ENCODE measurements around the gene PIGZ. TPM values are rescaled to one million over a fixed set of nuclear protein-coding genes. Genes with fewer than 3 reads are reported as not detected.

Gene PIGZ
- total and polyA plus RNA-seq, 9 of the 15 experiments (the other 6 are each of a cell fraction or from before 2014, with no cell fraction given): 0.15 to 1.8 (median 0.76) TPM

DNA sequence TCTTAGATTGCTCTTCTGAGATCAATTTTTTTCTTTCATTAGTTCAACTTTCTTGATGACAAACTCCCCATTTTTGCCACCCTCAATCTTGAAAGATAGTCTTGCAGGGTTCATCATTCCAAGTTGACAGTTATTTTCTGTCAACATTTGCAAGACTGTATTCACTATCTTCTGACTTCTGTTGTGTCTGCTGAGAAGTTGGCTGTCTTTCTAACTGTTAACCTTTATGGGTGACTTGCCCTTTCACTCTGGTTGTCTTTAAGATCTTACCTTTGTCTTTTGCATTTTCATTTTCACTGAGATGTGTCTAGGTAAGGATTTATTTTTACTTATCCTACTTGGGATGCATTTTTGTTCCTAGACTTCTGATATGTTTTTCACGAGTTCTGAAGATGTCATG lies 14.6 kb upstream of the PIGZ start (continued):
- TF ChIP-seq, protein P1, sequence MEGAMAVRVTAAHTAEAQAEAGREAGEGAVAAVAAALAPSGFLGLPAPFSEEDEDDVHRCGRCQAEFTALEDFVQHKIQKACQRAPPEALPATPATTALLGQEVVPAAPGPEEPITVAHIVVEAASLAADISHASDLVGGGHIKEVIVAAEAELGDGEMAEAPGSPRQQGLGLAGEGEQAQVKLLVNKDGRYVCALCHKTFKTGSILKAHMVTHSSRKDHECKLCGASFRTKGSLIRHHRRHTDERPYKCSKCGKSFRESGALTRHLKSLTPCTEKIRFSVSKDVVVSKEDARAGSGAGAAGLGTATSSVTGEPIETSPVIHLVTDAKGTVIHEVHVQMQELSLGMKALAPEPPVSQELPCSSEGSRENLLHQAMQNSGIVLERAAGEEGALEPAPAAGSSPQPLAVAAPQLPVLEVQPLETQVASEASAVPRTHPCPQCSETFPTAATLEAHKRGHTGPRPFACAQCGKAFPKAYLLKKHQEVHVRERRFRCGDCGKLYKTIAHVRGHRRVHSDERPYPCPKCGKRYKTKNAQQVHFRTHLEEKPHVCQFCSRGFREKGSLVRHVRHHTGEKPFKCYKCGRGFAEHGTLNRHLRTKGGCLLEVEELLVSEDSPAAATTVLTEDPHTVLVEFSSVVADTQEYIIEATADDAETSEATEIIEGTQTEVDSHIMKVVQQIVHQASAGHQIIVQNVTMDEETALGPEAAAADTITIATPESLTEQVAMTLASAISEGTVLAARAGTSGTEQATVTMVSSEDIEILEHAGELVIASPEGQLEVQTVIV (CRISPR knock-in tag; IDR thresholded peaks at IDR 0.05; ENCODE audit: borderline replicate concordance): no peak
- TF ChIP-seq, protein P2, sequence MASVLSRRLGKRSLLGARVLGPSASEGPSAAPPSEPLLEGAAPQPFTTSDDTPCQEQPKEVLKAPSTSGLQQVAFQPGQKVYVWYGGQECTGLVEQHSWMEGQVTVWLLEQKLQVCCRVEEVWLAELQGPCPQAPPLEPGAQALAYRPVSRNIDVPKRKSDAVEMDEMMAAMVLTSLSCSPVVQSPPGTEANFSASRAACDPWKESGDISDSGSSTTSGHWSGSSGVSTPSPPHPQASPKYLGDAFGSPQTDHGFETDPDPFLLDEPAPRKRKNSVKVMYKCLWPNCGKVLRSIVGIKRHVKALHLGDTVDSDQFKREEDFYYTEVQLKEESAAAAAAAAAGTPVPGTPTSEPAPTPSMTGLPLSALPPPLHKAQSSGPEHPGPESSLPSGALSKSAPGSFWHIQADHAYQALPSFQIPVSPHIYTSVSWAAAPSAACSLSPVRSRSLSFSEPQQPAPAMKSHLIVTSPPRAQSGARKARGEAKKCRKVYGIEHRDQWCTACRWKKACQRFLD (CRISPR knock-in tag; IDR thresholded peaks at IDR 0.05): no peak
- TF ChIP-seq XRCC3 (IDR thresholded peaks at IDR 0.05) (peak; percentile 89), ZNF175 (CRISPR knock-in tag; IDR thresholded peaks at IDR 0.05; ENCODE audit: low read depth) (peak; percentile 95), CBX3 (IDR thresholded peaks at IDR 0.05; ENCODE audit: borderline replicate concordance in 1 of 2, low read length in 2 of 2) (peak in 1 of 2 experiments; percentile 100; a peak in 2 of 3 replicates), NCOA1 (IDR thresholded peaks at IDR 0.05; ENCODE audit: low read depth) (no peak), KDM5B (IDR thresholded peaks at IDR 0.05; ENCODE audit: insufficient replicate concordance, low read depth, low read length) (no peak), NBN (IDR thresholded peaks at IDR 0.05; ENCODE audit: low read depth) (peak; percentile 38; the same call in 1 of the 2 replicates), MIER1 (IDR thresholded peaks at IDR 0.05; ENCODE audit: low read depth) (0 out of 2 replicates have a peak, but pooled peaks have one; percentile 31), ZEB2 (IDR thresholded peaks at IDR 0.05) (peak; percentile 62), NFE2L1 (tag; IDR thresholded peaks at IDR 0.05; ENCODE audit: borderline replicate concordance, low read depth) (no peak), NFIC (IDR thresholded peaks at IDR 0.05) (0 out of 2 replicates have a peak, but pooled peaks have one; percentile 9), ZNF384 (IDR thresholded peaks at IDR 0.05; ENCODE audit: low read depth, low read length) (no peak), ZNF146 (CRISPR knock-in tag; IDR thresholded peaks at IDR 0.05; ENCODE audit: unreplicated experiment) (peak; percentile 8), TCF3 (CRISPR knock-in tag; IDR thresholded peaks at IDR 0.05) (no peak), MLX (CRISPR knock-in tag; conservative IDR thresholded peaks at IDR 0.05) (no peak), ZNF589 (CRISPR knock-in tag; IDR thresholded peaks at IDR 0.05; ENCODE audit: low read depth) (no peak), PRDM10 (IDR thresholded peaks at IDR 0.05; ENCODE audit: partially characterized antibody) (no peak)
- TF ChIP-seq, protein P3, sequence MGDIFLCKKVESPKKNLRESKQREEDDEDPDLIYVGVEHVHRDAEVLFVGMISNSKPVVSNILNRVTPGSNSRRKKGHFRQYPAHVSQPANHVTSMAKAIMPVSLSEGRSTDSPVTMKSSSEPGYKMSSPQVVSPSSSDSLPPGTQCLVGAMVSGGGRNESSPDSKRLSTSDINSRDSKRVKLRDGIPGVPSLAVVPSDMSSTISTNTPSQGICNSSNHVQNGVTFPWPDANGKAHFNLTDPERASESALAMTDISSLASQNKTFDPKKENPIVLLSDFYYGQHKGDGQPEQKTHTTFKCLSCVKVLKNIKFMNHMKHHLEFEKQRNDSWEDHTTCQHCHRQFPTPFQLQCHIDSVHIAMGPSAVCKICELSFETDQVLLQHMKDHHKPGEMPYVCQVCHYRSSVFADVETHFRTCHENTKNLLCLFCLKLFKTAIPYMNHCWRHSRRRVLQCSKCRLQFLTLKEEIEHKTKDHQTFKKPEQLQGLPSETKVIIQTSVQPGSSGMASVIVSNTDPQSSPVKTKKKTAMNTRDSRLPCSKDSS (IDR thresholded peaks at IDR 0.05; ENCODE audit: low read depth, partially characterized antibody): peak; percentile 99
